GM18909 (cell line): ENCODE data around the gene IFITM2.

Experiments
- ATAC-seq: cut with Tn5 transposase; IDR thresholded peaks from one replicate; pipeline ENCODE4 v1.9.1; 2021; ENCODE audit warnings: mild to moderate bottlenecking; ENCODE audit not compliant: unreplicated experiment, poor library complexity

The IFITM2 gene

DNA sequence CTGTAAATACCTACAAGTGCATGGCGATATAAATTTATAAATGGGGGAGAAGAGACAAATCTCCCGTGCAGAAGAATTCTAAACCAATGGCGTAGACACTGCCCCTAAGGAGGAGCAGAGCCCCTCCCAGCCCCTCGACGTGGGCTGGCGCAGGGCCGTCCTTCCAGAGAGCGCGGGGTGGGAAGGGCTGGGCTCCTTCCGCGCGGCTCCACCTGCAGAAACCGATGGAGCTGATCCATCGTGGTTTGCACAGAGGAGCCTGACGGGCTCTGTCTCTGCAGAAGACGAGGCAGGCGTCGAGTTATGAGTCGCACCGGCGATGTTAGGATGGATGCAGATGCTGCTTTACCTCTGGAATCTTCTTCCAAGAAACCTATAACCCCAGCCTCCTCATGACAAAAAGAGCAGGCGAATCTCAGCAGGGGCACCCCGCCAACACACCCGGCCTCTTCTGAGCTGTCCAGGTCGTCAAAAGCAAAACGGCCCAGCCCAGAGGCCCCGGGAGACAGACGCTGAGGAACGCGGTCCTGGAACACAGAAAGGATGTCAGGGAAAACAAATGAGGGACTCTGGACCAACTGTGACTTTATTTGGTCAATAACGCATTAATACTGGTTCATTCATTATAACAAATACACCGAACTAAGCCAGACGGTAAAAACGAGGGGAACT, 50.6 kb downstream of the IFITM2 start:
- ATAC-seq: no peak
